Endothelial cell of umbilical vein (primary cell): Measurements from ENCODE around the gene HRH3.

Experiments
- CTCF ChIP-seq, 2 donors: IDR thresholded peaks; 1 replicate in 1 of 2; 2 replicates in 1 of 2; pipeline ENCODE4 v1.5.1; 2011; ENCODE audit warnings: low read length in 2 of 2, mild to moderate bottlenecking in 2 of 2, moderate library complexity in 2 of 2, control low read depth in 1 of 2, inconsistent platforms in 1 of 2, low read depth in 1 of 2; ENCODE audit not compliant: insufficient read depth in 1 of 2; ENCODE audit errors: extremely low read depth in 1 of 2
- EZH2 ChIP-seq: IDR thresholded peaks from 2 replicates; pipeline ENCODE4 v1.6.1; 2012; ENCODE audit warnings: borderline replicate concordance, low read depth, mild to moderate bottlenecking, moderate library complexity, low read length, inconsistent platforms; ENCODE audit not compliant: severe bottlenecking
- FOS ChIP-seq: IDR thresholded peaks from 2 replicates; pipeline ENCODE4 v1.6.1; 2011; ENCODE audit warnings: mild to moderate bottlenecking, low read length, moderate library complexity, borderline replicate concordance; ENCODE audit not compliant: insufficient read depth
- GATA2 ChIP-seq: IDR thresholded peaks from 2 replicates; pipeline ENCODE4 v1.7.0; 2011; ENCODE audit warnings: low read depth, mild to moderate bottlenecking, moderate library complexity, mixed read lengths, low read length; ENCODE audit not compliant: insufficient read length, insufficient read depth
- JUN ChIP-seq: IDR thresholded peaks from 2 replicates; pipeline ENCODE4 v1.6.1; 2011; ENCODE audit warnings: borderline replicate concordance, low read depth; ENCODE audit not compliant: insufficient read length, insufficient read depth
- MAX ChIP-seq: IDR thresholded peaks from 2 replicates; pipeline ENCODE4 v1.6.1; 2011; ENCODE audit not compliant: insufficient read depth, insufficient read length
- POLR2A ChIP-seq: IDR thresholded peaks from 2 replicates; pipeline ENCODE4 v1.6.1; 2012; ENCODE audit warnings: low read depth, mild to moderate bottlenecking, control low read depth, low read length
- POLR2AphosphoS5 ChIP-seq: IDR thresholded peaks from 2 replicates; pipeline ENCODE4 v1.6.1; 2012; ENCODE audit warnings: low read depth, mild to moderate bottlenecking, control low read depth, low read length, moderate library complexity; ENCODE audit not compliant: insufficient read depth

- no peak for TF ChIP-seq EZH2
- no peak for TF ChIP-seq CTCF (IDR thresholded peaks at IDR 0.05; ENCODE audit: extremely low read depth in 1 of 2, insufficient read depth in 1 of 2, low read depth in 1 of 2, low read length in 2 of 2)
- TF ChIP-seq JUN, result no peak
- no peak for TF ChIP-seq GATA2
- TF ChIP-seq MAX, result no peak
- no peak for TF ChIP-seq POLR2A
- TF ChIP-seq POLR2AphosphoS5, result no peak
- no peak for TF ChIP-seq FOS
Measured at GRCh38 chr20:62254021-62254724, 34.1 kb upstream of the HRH3 start.
